IPS DF 19.7 (cell line): ENCODE results near the gene AMBRA1.
"Not testable (repeated sequence)": the region's sequence is repeated elsewhere in the genome, so short reads cannot be mapped to it uniquely, and the experiment has no call there.

Source experiments
- DNase-seq: peaks from one replicate; pipeline ENCODE4 v3.0.0-alpha.2; 2013; ENCODE audit warnings: low read depth, low spot score

Gene AMBRA1

DNA sequence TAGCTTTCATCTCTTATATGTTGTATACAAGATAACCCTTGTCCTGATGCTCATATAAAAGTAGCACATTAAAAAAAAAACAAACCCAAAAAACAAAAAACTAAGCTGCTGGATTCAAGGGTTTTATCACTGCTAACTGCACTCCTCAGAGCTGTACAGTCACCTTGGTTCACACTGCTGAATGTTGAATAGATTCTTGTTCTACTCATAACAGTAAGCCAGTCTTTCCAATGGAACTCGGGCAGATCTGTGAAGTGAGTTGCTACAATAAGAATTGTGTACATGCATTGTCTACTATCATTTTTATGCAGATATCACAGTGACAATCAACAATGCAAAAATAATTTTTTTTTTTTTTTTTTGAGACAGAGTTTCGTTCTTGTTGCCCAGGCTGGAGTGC is 18.5 kb upstream of the AMBRA1 start:
- DNase-seq = no peak

GRCh38 chr11:46611526-46612304 is 17.9 kb upstream of the AMBRA1 start:
- DNase-seq = no peak

GRCh38 chr11:46609386-46609785 is 15.6 kb upstream of the AMBRA1 start:
- DNase-seq = no peak

GRCh38 chr11:46607516-46607915 is 13.7 kb upstream of the AMBRA1 start:
- DNase-seq = no peak

DNA sequence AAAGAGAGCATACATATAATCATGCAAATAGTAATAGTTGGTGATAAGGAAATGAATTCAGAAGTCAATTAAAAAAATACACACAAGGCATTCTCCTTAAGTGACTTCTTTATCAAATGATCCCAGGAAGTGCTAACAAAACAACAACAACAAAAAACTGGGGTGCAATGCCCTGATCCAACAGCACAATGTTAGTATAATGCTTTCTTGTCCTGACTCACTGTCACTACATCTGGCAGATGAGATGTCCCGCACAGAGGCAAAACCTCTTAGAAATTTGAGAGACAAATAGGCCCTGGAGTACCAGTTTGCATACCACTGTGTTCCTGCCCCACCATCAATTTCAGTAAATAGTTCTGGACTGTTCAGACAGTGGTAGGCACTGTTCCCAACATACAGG is 11.0 kb upstream of the AMBRA1 start:
- no peak for DNase-seq

DNA sequence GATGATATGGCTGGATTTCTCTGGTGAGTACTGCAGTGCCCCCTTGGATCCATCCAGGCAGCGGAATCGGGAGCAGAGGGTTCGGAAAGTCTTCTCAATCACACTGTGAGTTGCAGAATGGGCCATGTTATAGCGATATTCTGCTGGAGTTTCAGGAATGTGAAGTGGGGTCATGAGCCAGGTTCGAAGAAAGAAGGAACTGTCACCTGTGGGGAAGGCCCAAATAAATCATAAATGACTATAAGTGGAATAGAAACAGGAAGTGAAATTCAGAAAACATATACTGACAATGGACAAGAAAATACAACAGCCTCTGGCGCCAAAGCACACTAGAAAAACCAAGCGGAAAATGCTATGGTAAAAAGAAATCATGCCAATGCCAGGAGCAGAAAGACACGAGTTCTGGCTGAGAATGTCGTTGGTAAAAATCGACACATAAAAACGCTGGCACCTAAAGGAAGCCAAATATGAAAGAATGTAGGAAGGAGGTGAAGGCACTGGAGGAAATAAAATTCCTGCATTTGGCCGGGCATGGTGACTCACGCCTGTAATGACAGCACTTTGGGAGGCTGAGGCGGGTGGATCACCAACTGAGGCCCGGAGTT is 10.0 kb upstream of the AMBRA1 start:
- DNase-seq = no peak

DNA sequence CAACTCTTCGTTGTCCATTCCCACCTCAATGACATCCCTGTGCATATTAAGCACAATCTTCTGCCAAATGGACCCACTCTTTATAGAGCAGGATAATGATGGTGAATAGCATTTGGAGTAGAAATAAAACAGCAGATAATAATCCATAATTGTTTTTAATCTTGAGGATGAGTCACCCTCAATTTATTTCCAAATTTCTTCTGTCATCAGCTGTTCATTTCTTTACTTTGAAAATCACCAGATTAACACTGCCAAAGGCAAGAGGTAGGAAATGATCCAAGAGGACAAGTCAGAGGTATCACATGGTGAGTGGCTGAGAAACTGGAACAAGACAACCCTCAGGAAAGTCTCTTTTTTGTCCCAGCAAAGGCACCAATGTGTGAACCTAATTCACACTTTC is 7.3 kb upstream of the AMBRA1 start:
- no peak for DNase-seq

DNA sequence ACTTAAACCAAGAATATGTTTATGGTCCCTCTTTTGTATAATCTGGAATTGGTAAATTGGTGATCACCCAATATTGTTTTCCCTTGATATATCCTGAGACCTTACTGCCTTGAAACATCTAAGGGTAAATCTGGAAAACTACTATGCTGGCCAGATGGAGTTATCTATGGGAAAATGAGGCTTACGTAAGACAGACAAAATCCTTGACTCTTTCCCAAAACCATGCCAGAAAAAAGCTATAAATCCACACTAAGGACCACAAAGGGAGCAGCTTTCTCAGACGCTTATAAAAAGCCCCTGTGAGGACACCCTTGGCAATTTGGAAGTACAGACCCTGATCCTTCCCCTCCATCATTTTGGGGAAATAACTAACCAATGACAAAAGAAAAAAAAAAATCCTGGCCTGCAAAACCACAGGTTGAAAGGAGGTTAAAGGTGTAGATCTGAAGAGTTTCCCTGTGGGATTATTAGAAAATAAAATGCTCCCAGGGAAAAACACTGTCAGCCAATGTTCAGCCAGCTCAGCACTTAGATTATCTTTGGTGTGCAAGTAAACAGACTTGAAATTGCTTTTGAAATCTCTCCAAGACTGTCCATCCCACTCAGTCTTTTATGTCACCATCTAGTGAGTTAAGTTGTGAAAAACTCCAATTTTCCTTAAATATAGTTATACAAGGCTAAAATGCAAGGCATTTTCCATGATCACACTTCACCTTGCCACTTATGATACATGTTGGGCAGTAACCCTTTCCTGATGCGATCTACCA is 6.6 kb upstream of the AMBRA1 start:
- no peak for DNase-seq

- DNase-seq = no peak
Observed at GRCh38 chr11:46599340-46600193, 5.7 kb upstream of the AMBRA1 start.

DNA sequence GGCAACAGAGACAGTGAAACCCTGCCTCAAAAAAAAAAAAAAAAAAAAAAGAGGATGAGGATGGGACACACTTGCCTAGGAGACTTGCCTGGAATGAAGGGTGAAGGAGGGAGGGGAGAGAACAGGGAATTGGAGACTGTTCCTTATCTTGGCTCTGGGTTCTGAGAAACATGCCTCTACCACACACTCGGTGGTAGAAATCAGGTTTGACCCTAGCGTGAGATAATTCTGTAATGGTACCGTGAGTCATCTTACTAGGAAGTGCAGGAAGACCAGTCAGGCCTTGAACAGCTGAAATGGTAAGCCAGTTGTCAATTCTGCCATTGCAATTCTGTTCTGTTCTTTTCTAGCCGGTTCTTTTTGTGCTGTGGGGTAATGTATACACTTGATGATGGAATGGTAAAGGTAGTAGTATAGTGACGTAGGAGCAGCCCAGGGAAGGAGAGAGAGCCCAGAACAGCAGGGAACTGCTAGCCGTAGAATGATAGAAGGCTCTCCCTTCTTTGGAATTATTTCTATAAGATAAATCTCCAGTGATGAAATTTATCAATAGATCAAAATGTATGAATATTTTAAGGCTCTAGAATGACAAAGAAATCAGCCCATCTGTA is 3.9 kb upstream of the AMBRA1 start:
- DNase-seq = no peak

DNA sequence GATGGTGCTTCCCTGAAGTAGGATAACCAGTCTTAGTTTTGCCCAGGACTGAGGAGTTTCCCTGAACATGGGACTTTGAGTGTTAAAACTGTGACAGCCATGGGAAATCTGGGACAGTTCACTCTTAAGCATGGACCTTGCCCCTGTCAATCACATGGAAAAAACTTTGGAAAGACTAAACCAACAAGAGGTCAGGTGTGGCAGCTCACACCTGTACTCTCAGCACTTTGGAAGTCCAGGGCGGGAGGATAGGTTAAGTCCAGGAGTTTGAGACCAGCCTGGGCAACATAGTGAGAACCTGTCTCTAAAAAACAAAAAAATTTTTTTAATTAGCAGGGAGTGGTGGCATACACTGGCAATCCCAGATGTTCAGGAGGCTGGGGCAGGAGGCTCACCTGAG is 3.3 kb upstream of the AMBRA1 start:
- no peak for DNase-seq

- no peak for DNase-seq
Observed at GRCh38 chr11:46594785-46595184, 962 bp upstream of the AMBRA1 start.

- no peak for DNase-seq
Observed at GRCh38 chr11:46594374-46594700, 514 bp upstream of the AMBRA1 start.

- DNase-seq = no peak
Observed at GRCh38 chr11:46590740-46591605, 2.9 kb downstream of the AMBRA1 start.

DNA sequence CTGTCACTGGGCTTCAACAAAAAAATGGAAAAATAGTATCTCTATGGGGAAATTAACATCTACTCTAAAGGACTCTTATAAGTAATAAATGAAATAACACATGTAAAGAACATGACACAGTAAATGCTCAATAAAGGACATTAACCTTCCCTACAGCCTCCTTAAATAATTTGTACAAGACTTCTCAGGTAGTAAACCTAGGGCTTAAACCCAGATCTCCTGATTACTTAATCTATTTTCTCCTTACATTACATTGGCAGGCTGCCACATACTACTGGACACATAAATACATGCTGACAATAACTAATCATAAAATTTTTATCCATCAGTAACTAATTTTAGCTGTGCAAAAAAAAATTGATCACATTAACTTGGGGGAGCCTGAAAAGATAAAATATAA is 4.9 kb downstream of the AMBRA1 start:
- DNase-seq = no peak

DNA sequence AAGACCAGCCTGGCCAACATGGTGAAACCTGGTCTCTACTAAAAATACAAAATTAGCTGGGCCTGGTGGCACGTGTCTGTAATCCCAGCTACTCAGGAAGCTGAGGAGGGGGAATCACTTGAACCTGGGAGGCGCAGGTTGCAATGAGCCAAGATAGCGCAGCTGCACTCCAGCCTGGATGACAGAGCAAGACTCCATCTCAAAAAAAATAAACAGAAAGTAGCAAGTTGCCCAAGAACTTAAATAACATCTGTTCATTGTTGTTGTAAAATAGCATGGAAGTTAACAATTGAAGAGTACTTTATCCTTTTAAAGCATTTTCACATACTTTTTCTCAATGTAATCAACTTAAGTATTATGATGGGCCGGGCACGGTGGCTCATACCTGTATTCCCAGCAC is 5.7 kb downstream of the AMBRA1 start:
- no peak for DNase-seq

DNA sequence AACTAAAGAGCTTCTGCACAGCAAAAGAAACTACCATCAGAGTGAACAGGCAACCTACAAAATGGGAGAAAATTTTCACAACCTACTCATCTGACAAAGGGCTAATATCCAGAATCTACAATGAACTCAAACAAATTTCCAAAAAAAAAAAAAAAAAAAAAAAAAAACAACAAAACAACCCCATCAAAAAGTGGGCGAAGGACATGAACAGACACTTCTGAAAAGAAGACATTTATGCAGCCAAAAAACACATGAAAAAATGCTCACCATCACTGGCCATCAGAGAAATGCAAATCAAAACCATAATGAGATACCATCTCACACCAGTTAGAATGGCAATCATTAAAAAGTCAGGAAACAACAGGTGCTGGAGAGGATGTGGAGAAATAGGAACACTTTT is 10.3 kb downstream of the AMBRA1 start:
- DNase-seq = not testable (repeated sequence)

GRCh38 chr11:46582588-46582987 is 11.2 kb downstream of the AMBRA1 start:
- DNase-seq = no peak

GRCh38 chr11:46577058-46577457 is 16.8 kb downstream of the AMBRA1 start:
- DNase-seq = no peak

DNA sequence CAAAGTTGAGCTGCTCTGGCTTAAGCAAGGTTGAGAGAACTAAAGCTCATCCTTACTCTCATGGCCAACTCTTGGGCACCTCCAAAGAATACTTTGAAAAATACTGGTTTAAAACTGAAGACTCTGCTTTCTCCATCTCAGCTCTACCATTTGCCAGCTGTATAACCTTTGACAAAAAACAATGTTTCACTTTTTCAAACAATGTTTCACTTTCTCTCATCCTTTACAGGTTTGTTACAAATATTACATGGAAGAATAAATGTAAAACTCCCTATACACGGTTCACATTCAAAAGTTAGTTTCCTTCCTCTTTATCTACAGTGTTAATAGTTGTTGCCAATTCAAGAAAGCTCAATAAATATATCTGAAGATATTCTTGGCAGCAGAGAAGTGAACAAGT is 19.2 kb downstream of the AMBRA1 start:
- DNase-seq = no peak
